Ascending aorta (tissue), 2 donors: Measurements from ENCODE around the gene CRCP. TPM values are rescaled to one million over a fixed set of nuclear protein-coding genes. Genes with fewer than 3 reads are reported as not detected.
"Not testable (repeated sequence)": the region's sequence is repeated elsewhere in the genome, so short reads cannot be mapped to it uniquely, and the experiment has no call there.

Source experiments
- DNase-seq, 2 donors: peaks; one replicate each; pipeline ENCODE4 v3.0.0-alpha.2; 2019; ENCODE audit warnings: low spot score in 2 of 2
- H3K27ac ChIP-seq, 2 donors: fragments of 200-600 bp; sonication (generic); one replicate each; pipeline ENCODE4 v1.5.1; 2016 to 2017; ENCODE audit warnings: mild to moderate bottlenecking in 1 of 2
- H3K27me3 ChIP-seq: fragments of 200-600 bp; sonication (generic); one replicate; pipeline ENCODE4 v1.5.1; 2017
- H3K36me3 ChIP-seq, 2 donors: fragments of 200-600 bp; sonication (generic); one replicate each; pipeline ENCODE4 v1.5.1; 2016
- H3K4me1 ChIP-seq, 2 donors: fragments of 200-600 bp; sonication (generic); one replicate each; pipeline ENCODE4 v1.5.1; 2016 to 2017; ENCODE audit warnings: mild to moderate bottlenecking in 1 of 2
- H3K4me3 ChIP-seq, 2 donors: fragments of 200-600 bp; sonication (generic); one replicate each; pipeline ENCODE4 v1.5.1; 2016 to 2017; ENCODE audit warnings: mild to moderate bottlenecking in 1 of 2
- H3K9me3 ChIP-seq, 2 donors: fragments of 200-600 bp; sonication (generic); one replicate each; pipeline ENCODE4 v1.5.1; 2016
- intact Hi-C: fragments of 100-400 bp; cut with DNase I; formaldehyde crosslinking; loops from one replicate; pipeline ENCODE4 v1.15.1; 2023
- total RNA-seq: library from RNA; depleted of rRNA; stranded (reverse); fragments of >200 nt; gene quantifications from one replicate; pipeline ENCODE4 v1.1.0, GENCODE V29; 2016
- TF ChIP-seq, protein P1 (sequence below), 3 experiments: fragments of 200-600 bp in 2 of 3; fragments of 450-650 bp in 1 of 3; sonication (generic) in 2 of 3; IDR thresholded peaks; one replicate each; pipeline ENCODE4 v1.5.1; 2016 to 2019; ENCODE audit warnings: antibody characterized with exemption in 3 of 3, mild to moderate bottlenecking in 1 of 3, moderate library complexity in 1 of 3

Gene CRCP
- total RNA-seq, 1 donor from 2014 or later: 129 TPM

GRCh38 chr7:66100408-66101050, 14.1 kb upstream of the CRCP start:
- Histone ChIP-seq H3K36me3 (no peaks in the 10 kb centered on the region), H3K27ac (peak overlapping the region; percentile 84 to 93), H3K4me3 (peak overlapping the region; percentile 47 to 60), H3K27me3 (no peaks in the 10 kb centered on the region), H3K4me1 (no peaks in the 10 kb centered on the region), H3K9me3 (no peaks in the 10 kb centered on the region)
- DNase-seq: no peak
- intact Hi-C loops: loop anchor here (1.0 to 5.0 kb wide), 2 partner anchors 14 to 1788 kb away; partner anchors contain the start of genes CRCP and ZNF736
- TF ChIP-seq, protein P1, sequence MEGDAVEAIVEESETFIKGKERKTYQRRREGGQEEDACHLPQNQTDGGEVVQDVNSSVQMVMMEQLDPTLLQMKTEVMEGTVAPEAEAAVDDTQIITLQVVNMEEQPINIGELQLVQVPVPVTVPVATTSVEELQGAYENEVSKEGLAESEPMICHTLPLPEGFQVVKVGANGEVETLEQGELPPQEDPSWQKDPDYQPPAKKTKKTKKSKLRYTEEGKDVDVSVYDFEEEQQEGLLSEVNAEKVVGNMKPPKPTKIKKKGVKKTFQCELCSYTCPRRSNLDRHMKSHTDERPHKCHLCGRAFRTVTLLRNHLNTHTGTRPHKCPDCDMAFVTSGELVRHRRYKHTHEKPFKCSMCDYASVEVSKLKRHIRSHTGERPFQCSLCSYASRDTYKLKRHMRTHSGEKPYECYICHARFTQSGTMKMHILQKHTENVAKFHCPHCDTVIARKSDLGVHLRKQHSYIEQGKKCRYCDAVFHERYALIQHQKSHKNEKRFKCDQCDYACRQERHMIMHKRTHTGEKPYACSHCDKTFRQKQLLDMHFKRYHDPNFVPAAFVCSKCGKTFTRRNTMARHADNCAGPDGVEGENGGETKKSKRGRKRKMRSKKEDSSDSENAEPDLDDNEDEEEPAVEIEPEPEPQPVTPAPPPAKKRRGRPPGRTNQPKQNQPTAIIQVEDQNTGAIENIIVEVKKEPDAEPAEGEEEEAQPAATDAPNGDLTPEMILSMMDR (IDR thresholded peaks at IDR 0.05): no peak

GRCh38 chr7:66102168-66102567, 12.5 kb upstream of the CRCP start:
- intact Hi-C loops: loop anchor here (5.0 kb wide), 1 partner anchor 1790 kb away; the partner anchor contains the start of gene ZNF736
- not testable (repeated sequence) for H3K27me3 ChIP-seq, H3K9me3 ChIP-seq, H3K4me1 ChIP-seq, H3K27ac ChIP-seq, H3K4me3 ChIP-seq, DNase-seq, H3K36me3 ChIP-seq

- H3K4me1 ChIP-seq, H3K4me3 ChIP-seq, DNase-seq, H3K36me3 ChIP-seq, H3K9me3 ChIP-seq, H3K27me3 ChIP-seq, H3K27ac ChIP-seq: not testable (repeated sequence)
- intact Hi-C loops: loop anchor here (5.0 kb wide), 1 partner anchor 1792 kb away; the partner anchor contains the start of gene ZNF736
Observed at GRCh38 chr7:66103994-66104393, 10.7 kb upstream of the CRCP start.

GRCh38 chr7:66105263-66105748, 9.3 kb upstream of the CRCP start:
- Histone ChIP-seq H3K27ac (no peak overlapping the region), H3K9me3 (no peaks in the 10 kb centered on the region), H3K27me3 (no peaks in the 10 kb centered on the region), H3K4me3 (no peak overlapping the region), H3K4me1 (no peaks in the 10 kb centered on the region), H3K36me3 (no peaks in the 10 kb centered on the region)
- DNase-seq: no peak
- TF ChIP-seq, protein P1 (IDR thresholded peaks at IDR 0.05): no peak
- intact Hi-C loops: no loop called here

DNA sequence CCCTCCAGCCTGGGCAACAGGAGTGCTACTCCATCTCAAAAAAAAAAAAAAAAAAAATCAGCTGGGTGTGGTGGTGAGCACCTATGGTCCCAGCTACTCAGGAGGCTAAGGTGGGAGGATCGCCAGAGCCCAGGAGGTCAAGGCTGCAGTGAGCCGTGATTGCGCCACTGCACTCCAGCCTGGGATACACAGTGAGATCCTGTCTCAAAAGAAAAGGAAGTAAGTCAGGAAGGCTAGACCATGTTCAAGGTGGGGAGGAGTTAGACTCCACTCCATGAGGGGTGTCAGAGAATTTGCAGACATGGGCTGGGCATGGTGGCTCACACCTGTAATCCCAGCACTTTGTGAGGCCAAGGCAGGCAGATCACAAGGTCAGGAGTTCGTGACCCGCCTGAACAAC, 6.2 kb upstream of the CRCP start:
- intact Hi-C loops, H3K27me3 ChIP-seq, H3K4me1 ChIP-seq, H3K36me3 ChIP-seq, H3K9me3 ChIP-seq, H3K27ac ChIP-seq, DNase-seq, H3K4me3 ChIP-seq: not testable (repeated sequence)

GRCh38 chr7:66110856-66111255, 3.8 kb upstream of the CRCP start:
- H3K27ac ChIP-seq: no peak overlapping the region
- no peak for DNase-seq
- H3K27me3 ChIP-seq: no peaks in the 10 kb centered on the region
- TF ChIP-seq, protein P1 (IDR thresholded peaks at IDR 0.05): no peak
- H3K4me3 ChIP-seq: no peak overlapping the region
- H3K9me3 ChIP-seq: no peaks in the 10 kb centered on the region
- no peaks in the 10 kb centered on the region for H3K36me3 ChIP-seq
- peaks cover 0 to 9% of the 10 kb centered on the region in 2 donors for H3K4me1 ChIP-seq
- intact Hi-C loops: loop anchor here (5.0 to 10.0 kb wide), 3 partner anchors 79 to 384 kb away; partner anchors contain the start of gene GUSB

DNA sequence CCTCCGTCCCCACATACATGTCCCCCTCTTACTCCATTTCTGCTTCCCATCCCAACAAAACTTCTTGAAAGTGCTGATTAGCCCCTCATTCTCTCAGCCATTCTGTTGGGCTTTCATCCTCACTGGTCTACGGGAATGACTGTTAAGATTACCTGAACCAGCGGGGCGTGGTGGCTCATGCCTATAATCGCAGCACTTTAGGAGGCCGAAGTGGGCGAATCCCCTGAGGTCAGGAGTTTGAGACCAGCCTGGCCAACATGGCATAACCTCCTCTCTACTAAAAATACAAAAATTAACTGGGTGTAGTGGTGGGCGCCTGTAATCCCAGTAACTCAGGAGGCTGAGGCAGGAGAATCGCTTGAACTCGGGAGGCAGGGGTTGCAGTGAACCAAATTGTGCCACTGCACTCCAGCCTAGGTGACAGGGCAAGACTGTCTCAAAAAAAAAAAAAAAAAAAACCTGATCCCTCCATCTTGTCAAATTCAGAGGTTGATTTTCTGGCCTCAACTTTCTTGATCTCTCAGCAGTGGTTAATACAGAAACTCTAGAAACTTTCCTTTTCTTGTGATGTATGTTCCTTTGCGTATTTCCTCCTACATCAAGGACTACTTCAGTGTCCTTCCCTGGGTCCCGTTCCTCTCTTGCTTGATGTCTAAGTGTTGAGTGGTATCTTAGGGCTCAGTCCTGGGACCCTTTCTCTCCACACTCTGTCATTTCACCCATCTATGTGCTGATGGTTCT, 2.2 kb downstream of the CRCP start:
- not testable (repeated sequence) for H3K9me3 ChIP-seq
- intact Hi-C loops: loop anchor here (10.0 kb wide), 2 partner anchors 132 to 378 kb away; partner anchors contain the start of gene GUSB

More for the DNA sequence above, 2.2 kb downstream of the CRCP start:
- not testable (repeated sequence) for H3K27me3 ChIP-seq, H3K36me3 ChIP-seq, DNase-seq, H3K4me3 ChIP-seq, H3K27ac ChIP-seq
- H3K4me1 ChIP-seq: peaks cover 0 to 19% of the 10 kb centered on the region in 2 donors
